Epithelial cell of proximal tubule (primary cell): Measurements from ENCODE around the gene SUPT3H. TPM values are rescaled to one million over a fixed set of nuclear protein-coding genes. Genes with fewer than 3 reads are reported as not detected.
"Not testable (repeated sequence)": the region's sequence is repeated elsewhere in the genome, so short reads cannot be mapped to it uniquely, and the experiment has no call there.

Experiments used
- DNase-seq: peaks from one replicate; pipeline ENCODE4 v3.0.0-alpha.2; 2011; ENCODE audit warnings: low read depth
- H3K4me3 ChIP-seq: 2 replicates; pipeline ENCODE4 v1.5.1; 2011; ENCODE audit warnings: low read depth, mild to moderate bottlenecking, low read length
- total RNA-seq: library from RNA; depleted of rRNA; stranded (reverse); fragments of >200 nt; gene quantifications from 2 replicates; pipeline ENCODE4 v1.2.3, GENCODE V29; 2015
- TF ChIP-seq, protein P1 (sequence below): conservative IDR thresholded peaks from 2 replicates; pipeline ENCODE4 v1.5.1; 2012; ENCODE audit warnings: low read depth, mild to moderate bottlenecking, low read length

The SUPT3H gene
- total RNA-seq, 1 donor from 2014 or later = 11.5 TPM

- DNase-seq = no peak
- H3K4me3 ChIP-seq = no peak overlapping the region
- TF ChIP-seq, protein P1, sequence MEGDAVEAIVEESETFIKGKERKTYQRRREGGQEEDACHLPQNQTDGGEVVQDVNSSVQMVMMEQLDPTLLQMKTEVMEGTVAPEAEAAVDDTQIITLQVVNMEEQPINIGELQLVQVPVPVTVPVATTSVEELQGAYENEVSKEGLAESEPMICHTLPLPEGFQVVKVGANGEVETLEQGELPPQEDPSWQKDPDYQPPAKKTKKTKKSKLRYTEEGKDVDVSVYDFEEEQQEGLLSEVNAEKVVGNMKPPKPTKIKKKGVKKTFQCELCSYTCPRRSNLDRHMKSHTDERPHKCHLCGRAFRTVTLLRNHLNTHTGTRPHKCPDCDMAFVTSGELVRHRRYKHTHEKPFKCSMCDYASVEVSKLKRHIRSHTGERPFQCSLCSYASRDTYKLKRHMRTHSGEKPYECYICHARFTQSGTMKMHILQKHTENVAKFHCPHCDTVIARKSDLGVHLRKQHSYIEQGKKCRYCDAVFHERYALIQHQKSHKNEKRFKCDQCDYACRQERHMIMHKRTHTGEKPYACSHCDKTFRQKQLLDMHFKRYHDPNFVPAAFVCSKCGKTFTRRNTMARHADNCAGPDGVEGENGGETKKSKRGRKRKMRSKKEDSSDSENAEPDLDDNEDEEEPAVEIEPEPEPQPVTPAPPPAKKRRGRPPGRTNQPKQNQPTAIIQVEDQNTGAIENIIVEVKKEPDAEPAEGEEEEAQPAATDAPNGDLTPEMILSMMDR = no peak
Observed at GRCh38 chr6:45297320-45297719, 80.4 kb downstream of the SUPT3H start.

DNA sequence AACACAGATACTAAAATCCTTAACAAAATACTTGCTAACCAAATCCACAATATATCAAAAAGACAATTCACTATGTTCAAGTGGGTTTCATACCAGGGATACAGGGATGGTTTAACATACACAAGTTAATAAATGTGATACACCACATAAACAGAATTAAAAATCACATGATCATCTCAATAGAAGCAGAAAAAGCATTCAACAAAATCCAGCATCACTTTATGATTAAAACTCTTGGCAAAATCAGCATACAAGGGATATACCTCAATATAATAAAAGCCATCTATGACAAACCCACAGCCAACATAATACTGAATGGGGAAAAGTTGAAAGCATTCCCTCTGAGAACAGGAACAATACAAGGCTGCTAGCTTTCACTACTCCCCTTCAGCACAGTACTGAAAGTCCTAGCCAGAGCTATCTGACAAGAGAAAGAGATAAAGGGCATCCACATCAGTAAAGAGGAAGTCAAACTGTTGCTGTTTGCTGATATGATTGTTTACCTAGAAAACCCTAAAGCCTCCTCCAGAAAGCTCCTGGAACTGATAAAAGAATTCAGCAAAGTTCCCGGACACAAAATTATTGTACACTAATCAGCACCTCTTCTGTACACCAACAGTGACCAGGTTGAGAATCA is 83.6 kb downstream of the SUPT3H start:
- not testable (repeated sequence) for DNase-seq, H3K4me3 ChIP-seq

GRCh38 chr6:45293306-45293705 is 84.4 kb downstream of the SUPT3H start:
- no peak for DNase-seq
- TF ChIP-seq, protein P1 = no peak
- no peak overlapping the region for H3K4me3 ChIP-seq

DNA sequence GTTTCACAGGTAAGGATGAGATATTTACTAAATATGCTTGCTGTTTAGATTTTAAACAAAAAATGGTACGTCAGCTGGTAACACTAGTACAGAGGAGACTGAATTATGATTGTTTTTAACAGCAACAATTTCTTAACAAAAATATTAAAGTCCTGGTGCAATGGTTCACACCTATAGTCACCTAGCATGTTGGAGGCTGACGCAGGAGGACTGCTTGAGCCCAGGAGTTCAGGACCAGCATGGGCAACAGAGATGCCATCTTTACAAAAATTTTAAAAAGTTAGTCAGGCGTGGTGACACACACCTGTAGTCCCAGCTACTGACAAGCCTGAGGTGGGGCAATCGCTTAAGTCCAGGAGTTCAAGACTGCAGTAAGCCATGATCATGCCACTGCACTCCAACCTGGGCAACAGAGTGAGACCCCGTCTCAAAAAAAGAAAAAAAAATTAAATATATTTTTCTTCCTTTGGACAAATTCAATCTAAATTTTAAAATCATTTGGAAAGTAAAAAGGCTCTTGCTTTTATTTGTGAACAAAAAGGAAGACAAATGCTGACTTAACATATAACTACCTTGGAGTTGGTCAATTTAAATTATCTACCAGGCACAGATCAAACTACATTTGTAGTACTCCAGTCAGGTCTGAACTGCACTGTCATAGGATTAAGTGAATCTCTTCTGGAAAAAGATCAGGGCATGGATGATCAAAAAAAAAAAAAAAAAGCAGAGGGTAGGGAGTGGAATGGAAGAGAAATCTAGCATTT is 87.8 kb downstream of the SUPT3H start:
- no peak overlapping the region for H3K4me3 ChIP-seq
- no peak for DNase-seq
- TF ChIP-seq, protein P1 = no peak

DNA sequence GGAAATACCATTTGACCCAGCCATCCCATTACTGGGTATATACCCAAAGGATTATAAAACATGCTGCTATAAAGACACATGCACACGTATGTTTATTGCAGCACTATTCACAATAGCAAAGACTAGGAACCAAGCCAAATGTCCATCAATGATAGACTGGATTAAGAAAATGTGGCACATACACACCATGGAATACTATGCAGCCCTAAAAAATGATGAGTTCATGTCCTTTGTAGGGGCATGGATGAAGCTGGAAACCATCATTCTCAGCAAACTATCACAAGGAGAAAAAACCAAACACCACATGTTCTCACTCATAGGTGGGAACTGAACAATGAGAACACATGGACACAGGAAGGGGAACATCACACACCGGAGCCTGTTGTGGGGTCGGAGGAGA is 91.0 kb downstream of the SUPT3H start:
- DNase-seq, H3K4me3 ChIP-seq: not testable (repeated sequence)

DNA sequence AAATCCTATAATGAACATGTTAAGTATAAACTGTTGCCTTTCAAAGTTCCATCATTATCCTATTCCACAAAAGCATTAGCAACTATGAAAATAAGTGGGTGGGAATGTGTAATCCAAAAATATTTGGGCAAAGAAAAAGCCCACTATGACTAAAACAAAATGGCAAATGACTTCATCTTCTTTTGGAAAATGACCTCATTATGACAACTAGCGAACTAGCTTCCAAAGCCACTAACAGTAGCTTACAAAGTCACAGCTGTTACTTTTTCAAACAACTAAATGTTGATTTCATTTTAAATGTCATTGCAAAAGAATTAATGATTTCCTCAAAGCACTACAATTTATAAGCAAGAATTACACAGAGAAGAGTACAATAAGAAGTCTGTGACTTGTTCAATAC is 99.4 kb downstream of the SUPT3H start:
- DNase-seq = no peak
- H3K4me3 ChIP-seq = no peak overlapping the region
- TF ChIP-seq, protein P1 = no peak

DNA sequence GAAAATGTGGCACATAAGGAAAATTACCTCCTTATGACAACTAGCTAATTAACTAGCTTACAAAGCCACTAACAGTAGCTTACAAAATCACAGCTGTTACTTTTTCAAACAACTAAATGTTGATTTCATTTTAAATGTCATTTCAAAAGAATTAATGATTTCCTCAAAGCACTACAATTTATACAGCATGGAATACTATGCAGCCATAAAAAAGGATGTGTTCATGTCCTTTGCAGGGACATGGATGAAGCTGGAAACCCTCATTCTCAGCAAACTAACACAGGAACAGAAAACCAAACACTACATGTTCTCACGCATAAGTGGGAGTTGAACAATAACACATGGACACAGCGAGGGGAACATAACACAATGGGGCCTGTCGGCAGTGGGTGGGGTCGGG is 100.0 kb downstream of the SUPT3H start:
- not testable (repeated sequence) for H3K4me3 ChIP-seq, DNase-seq

DNA sequence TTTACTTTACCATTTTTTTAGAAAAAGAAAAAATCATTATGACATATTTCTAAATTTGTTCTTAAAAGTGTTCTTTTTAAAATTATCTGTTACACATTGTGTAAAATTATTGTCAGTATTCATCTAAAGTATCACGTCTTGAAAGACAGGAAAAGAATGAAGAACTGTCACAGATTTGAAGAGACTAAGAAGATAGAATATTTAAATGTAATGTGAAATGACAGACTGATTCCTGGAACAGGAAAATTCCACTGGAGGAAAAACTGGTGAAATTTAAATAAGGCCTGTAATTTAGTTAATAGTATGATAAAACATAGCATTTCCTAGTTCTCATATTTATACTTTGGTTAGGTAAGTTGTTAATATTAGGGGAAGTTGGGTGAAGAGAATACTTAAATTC is 102.4 kb downstream of the SUPT3H start:
- no peak for DNase-seq

More for the DNA sequence above, 102.4 kb downstream of the SUPT3H start:
- TF ChIP-seq, protein P1 = no peak
- H3K4me3 ChIP-seq = no peak overlapping the region
